Activated gamma-delta T cell (primary cell): ENCODE data around the gene REXO1.
"Not testable (repeated sequence)": the region's sequence is repeated elsewhere in the genome, so short reads cannot be mapped to it uniquely, and the experiment has no call there.

Experiments
- DNase-seq: peaks from one replicate; lab custom pipeline; 2025; lab: John Stamatoyannopoulos, UW

Gene REXO1

DNA sequence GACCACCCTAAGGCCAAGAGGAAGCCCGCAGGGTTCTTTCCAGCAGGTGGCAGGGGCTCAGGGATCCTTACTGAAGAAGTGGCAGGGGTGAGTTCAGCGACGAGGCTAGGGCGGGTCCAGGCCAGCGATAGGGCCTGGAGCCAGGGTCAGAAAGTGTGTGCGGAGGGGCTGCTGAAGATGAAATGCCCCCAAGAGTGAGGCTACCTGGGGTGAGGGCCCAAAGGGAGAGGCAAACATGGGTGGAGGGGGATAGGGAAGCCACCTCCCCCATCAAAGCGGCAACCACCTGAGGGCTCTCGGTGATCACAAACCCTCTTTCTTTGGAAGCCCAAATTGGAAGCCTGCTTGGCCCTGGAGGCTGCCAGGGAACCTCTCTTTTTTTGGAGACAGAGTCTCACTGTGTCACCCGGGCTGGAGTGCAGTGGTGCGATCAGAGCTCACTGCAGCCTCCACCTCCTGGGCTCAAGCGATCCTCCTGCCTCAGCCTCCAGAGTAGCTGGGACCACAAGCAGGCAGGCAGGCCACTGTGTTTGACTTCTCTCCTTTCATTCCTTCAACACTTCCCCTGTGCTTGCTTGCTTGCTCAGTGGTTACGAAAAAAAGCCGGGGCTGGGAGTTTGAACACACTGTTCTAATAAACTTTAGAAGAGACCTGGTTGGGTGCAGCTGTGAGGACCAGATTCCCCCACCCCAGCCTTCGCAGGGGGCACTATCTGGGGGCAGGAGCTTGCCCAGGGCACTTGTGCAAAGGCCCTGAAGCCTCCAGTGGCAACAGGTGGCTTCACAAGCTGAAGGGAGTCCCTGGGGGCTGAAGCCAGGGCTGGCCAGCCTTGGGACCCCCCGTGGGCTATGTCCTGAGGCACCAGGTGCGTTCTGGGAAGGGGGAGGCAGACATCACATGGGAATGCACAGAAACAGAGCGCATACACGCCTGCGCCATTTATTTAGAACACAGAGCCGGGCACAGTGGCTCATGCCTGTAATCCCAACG, 34.8 kb downstream of the REXO1 start:
- no peak for DNase-seq

DNA sequence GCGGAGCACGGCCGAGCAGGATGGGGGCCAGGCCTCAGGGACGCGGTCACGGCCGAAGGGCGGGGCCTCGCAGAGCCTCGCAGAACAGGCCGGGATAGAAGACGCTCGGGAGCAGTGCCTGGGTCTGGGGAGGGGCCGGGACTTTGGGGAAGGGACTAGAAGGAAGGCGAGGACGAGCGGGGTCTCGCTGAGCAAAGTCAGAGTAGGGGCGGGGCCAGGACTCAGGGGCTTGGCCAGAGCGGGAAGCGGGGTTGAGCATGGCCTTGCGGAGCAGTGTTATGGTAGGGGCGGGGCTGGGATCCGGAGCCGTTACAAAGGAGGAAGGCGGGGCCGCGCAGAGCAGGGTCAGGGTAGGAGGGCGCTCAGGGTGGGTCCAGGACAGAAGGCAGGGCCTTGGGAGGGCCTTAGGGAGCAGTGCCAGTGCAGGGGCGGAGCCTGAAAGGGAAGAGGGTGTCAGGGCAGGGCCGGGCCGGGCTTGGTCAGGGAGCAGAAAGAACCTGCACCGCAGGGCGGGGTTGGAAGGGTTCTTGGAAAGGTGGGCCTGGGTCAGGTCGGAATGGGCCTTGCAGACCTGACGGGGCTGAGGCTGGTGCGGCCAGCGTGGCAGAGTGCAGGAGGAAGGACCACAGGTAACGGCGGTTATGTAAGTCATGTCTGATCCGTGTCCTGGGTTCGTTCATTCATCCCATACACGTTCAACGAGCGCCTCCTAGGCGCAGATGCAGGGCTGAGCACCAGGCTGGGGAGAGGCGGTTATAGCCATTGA, 35.7 kb downstream of the REXO1 start:
- peak; percentile 63 for DNase-seq

DNA sequence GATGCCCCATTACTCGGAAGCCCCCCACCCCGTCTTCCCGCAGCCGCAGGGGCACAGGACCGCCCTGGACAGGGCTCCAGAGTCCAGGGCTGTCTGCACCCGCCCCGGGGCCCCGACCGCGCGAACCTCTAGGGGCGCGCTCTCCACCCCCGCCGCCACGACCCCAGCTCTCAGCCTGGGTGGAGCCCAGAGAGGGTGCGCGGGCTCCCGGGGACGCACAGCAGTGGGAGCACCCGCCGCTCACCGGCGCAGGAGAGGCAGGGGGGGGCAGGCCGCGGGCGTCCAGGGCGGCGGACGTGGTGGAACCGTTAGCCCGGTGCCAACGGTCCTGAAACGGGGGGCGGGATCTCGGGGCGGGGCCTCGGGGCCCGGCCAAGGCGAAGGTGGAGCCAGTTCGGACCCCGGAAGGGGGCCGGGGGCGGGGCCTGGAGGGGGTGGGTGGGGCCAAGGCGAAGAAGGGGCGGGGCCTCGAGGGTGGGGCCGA, 36.3 kb downstream of the REXO1 start, which contains the start of gene ATP8B3:
Gene ATP8B3, minus strand, starts transcription at position 335 of the 484 bp plus-strand sequence. CDS start 540 bp downstream, outside the sequence.
- DNase-seq = peak; percentile 66

DNA sequence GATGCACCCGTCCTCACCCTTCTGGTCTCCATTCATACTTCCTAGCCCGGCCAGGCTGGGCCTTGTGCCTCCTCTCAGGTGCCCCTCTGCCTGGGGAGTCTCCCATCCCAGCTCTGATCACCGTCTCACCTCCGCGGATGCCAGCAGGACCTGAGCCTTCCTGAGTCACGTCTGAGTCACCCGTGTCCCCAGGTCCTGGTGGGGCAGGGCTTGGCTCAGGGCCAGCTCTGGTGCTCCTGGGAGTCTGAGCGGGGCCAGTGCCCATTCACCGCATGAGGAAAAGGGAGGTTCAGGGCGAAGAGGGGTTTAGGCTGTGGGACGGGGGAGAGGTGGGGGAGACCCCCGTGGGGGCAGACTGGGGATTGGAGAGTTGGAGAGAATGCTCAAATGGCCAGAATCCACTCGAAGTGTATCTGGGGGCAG, 36.8 kb downstream of the REXO1 start:
- no peak for DNase-seq

DNA sequence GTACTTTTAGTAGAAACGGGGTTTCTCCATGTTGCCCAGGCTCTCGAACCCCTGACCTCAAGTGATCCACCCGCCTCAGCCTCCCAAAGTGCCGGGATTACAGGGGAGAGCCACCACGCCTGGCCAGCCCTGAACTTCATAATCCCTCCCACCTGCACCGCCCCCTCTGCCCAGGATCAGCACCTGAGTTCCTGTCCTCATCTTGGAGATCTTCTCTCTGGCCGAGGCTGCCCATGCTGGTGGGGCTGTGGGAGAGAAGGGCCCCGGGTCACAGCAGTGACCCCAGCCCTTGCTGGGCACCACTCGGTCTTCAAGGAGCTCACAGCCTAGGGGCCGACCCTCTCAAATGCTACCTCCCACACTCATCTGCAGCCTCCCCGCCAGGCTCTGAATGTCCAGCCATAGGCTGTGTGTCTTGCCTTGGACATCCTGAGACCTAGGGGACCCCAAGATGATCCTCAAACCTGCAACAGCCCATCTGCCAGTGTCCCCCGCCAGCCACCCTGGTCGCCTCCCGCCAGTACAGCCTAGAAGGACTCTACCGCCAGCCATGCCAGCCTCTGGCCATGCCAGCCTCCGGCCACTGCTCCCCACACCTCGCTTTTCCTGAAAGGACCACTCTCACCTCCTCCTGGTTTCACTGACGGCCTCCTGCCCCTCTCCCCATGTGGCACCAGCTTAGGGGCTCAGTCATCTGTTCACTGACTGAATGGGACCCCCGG, 37.7 kb downstream of the REXO1 start:
- DNase-seq = no peak

DNA sequence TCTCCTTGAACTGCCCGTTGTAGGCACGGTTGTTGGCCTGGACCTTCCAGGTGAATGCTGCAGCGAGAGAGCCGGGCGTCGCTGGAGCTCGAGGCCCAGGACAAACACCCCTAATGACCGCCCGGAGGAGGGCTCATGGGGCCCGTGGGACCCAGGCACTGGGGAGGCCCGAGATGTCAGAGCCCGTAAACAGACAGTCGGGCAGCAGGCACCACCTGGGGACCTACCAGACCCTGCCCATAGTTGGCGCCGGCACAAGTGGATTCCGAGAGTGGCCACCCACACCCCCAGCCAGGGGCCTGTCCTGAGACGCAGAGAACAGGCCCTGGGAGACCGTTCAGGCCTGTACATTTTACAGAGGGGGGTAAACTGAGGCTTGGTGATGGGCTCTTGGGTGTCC, 38.6 kb downstream of the REXO1 start:
- DNase-seq = no peak

DNA sequence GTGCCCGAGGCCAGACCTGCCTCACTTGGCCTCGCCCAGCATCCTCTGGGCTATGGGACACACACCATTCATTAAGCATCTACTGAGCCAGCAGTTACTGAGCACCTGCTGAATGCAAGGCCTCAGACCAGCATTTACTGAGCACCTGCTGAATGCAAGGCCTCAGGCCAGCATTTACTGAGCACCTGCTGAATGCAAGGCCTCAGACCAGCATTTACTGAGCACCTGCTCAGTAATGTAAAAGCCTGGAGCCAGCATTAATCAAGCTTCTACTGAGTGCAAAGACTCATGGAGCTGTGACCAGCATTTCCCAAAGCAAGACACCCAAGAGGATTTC, 39.9 kb downstream of the REXO1 start:
- no peak for DNase-seq

DNA sequence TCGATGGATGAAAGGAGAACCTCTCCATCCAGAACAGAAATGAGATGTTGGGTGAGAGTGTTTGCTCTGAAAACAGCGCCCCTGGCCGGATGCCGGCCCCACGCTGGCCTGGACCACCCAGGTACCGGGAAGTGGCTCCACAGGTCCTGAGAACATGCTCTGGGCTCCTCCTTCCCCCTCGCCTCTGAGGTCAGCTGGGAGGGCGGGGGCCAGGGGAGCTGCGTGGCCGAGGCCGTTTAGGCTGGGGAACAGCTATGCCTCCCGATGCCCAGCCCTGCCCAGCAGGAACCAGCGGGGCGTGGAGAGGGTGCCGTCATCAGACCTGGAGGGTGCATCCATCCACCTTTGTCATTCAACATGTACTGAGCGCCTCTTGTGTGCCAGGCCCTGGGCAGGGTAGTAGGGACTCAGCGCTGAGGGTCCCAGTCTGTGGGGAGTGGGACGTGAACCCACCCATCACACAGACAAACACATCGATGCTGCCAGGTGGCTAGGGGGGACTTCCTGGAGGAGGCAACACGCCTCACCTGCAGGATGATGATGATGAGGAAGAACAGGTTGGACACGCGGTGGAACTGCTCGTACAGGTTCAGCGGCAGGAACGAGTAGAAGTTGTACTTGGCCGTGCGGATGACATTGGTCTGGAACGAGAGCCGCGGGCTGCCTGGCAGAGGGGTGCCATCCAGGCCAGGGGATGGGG, 40.4 kb downstream of the REXO1 start:
- DNase-seq = no peak

DNA sequence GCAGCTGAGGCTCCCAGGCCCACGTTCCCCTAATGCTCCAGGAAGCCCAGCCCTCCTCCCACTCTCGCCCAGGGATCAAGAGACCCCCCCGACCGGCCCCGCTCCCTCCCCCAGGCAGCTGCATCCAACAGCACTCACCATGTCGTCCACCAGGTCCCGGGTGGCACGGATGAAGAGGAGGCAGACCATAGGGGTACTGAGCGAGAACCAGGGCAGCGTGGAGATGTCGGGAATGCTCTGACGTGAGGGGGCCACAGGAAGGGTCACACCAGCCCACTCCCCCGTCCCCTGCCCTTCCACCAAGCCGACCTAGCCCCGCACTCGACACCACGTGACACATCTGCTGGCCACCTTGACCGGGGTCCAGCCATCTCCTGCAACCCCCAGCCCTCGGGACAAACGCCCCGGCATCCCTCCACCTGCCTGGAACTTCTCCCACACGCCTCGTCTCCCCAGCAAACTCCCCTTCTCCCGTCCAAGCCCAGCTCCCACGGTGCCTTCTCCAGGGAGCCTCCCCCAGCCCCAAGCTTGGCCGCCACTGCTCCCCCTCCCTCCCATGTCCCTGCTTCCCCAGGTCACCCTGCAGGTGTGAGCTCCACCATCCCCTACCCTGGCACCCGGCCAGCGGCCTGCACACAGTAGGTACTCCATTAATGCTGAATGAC, 41.1 kb downstream of the REXO1 start:
- DNase-seq = no peak

DNA sequence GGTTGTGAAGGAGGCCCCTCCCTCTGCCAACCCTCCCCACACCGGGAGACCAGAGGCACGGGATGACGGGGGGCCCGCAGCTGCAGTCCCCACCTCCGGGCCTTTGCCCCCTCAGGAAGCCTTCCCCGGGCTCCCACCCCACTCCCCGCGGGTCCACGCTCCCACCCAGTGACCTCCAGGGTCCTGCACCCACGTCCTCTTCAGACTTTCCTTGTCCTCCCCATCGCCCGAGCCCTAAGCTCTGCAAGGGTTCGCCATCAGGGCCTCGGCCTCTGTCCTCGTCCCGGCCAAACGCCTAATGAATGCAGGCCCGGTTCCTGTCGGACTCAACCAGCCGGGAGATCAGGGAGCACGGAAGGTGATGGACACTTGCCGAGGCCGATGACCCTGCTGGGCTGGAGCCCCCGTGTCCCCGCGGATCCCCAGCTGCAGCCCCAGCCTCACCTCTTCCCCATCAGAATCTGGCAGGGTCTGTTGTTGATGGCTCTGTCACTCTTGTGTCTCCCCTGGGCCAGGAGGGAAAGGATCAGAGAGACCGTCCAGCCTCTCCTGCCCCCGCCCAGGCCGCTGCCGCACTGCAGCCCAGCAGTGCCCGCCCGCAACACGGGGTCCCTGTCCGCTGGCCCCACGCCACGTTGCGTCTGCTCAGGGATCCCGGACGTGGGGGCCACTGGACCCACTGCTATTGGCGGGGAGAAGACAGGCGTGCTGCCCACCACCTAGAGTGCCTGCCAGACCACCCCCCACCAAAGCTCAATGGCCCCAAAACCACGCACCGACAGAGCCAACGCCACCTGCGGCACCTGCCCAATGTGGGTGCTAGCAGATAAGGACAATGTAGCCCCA, 41.9 kb downstream of the REXO1 start:
- DNase-seq = no peak

DNA sequence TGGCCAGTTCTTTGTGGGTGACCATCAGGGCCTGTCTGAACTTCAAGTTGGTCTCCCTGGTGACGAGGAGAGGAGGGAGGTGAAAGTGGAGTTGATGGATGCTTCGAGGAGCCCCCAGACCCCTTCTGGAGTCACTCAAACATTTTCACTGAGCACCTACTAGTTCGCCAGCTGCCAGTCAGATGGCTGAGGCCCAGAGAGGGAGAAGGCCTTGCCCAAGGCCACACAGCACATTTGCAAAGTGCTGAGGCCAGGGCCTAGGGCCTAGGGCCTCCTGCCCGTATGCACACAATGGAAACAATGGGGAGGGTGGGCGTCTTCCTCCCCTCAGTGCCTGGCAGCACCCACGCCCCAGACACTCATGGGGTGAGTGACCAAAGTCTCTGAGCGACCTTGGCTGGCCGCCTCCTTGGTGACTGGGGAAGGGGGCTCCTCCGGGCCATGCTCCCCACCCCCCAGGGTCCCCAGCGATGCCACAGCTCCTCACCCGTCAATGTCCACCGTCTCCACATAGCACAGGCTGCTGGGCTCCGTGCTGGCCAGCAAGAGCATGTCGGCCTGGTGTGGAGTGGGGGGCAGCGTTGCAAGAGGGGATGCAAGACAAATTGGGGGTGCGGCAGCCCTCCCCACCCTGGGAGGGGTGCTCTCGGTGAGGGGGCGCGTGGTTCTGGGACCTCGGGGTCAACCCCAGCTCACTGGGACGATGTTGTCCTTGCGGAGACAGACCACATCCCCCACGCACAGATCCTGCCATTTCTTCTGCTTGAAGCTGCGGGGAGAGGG, 42.7 kb downstream of the REXO1 start:
- DNase-seq = no peak

DNA sequence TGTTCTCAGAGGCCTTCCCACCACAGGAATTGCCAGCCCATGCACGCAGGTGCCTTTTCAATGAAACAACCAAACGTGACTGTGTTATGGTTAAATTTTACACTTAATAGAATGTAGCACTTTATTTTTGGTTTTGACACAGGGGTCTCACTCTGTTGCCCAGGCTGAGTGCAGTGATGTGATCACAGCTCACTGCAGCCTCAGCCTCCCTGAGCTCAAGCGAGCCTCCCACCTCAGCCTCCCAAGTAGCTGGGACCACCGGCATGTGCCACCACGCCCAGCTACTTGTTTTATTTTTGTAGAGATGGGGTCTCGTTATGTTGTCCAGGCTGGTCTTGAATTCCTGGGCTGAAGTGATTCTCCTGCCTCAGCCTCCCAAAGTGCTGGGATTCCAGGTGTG, 43.4 kb downstream of the REXO1 start:
- DNase-seq = no peak

DNA sequence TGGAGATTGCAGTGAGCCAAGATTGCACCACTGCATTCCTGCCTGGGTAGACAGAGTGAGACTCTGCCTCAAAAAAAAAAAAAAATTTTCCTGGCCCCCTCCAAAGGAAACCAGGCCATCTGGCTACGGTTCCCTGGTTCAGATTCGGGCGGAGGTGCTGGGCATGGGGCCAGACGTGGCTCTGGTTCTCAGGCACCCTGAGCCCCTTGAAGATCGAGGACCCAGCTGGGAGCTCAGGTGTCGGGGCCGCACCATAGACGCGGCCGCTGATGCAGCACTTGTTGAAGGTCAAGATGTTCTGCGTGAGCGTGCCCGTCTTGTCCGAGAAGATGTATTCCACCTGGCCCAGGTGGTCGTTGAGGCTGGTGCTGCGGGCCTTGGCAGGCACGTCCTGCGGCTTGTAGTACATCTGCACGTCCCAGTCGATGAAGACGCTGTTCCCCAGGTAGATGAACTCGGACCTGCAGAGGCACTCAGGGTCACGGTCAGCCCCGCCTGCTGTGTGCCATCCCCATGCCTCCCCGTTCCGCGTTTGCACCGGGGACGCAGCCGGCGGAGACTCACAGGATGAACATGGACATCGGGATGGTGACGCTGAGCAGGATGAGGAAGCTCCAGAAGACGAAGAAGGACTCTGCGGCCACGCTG, 48.5 kb downstream of the REXO1 start:
- DNase-seq = no peak

DNA sequence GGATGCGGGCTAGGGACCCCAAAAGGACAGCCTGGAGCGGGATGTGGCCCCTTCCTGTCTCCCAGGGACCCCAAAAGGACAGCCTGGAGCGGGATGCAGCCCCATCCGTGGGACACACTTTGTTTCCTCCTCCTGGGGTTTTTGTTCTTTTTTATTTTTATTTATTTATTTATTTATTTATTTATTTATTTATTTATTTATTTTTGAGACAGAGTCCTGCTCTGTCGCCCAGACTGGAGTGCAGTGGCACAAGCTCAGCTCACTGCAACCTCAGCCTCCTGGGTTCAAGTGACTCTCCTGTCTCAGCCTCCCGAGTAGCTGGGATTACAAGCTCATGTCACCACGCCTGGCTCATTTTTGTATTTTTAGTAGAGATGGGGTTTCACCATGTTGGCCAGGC, 51.0 kb downstream of the REXO1 start:
- not testable (repeated sequence) for DNase-seq

DNA sequence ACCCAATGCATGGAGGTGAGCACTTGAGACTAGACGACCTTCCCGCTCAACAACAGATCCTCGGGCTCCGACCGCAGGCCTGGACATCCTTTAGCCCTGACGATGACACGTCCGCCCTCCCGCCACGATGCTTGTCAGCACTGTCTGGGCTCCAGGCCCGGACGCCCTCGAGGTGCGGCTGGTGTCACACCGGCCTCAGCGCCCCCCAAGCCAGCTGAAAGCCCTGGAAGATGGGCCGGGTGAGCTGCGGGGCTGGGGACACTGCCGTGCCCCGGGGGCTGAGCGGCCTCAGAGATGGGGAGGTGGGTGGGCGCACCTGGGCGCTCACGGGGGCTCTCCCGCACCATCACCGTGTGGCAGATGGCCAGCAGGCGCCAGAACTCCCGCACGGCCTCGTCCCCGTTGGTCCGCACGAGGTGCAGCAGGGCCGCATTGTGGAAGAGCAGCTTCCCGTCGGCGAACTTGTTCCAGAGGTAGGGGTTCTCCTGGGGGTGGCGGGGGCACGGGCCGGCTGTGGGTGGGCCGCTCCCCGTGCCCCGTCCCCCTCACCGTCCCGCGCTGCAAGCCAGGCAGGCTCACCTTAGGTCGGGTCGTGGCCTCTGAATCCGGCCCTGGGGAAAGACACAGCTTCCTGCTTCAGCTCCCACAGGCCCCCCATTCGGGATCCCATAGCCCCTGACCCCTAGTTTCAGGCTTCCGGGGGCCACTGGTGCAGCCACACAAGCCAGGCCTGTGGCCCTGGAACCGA, 51.7 kb downstream of the REXO1 start:
- DNase-seq = no peak

DNA sequence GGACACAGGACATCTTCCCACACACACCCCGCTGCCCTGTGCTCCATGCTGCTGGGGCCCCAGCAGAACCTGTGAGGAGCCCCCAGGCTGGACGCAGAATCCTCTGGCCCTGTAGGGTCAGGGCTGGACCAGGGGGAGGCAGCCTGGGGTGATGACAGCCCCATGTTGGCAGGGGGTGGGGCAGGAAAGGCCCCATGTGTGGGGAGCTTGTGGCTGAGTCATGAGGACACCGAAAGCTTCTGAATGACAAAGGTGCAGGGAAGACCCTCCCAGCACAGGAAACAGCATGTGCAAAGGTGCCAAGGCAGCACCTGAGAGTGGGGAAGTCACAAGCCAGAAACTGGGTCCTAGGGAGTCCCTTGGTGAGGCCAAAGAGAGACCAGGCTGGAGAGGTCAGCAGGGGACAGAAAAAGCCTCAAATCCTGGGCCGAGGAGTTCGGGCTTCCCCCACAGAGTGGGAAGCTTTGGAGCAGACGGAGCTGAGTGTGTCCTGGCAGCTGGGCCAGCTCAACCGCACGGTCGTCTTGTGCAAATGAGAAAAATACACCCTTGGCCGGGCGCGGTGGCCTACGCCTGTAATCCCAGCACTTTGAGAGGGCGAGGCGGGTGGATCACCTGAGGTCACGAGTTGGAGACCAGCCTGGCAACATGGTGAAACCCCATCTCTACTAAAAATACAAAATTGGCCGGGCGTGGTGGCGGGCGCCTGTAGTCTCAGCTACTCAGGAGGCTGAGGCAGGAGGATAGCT, 53.7 kb downstream of the REXO1 start:
- no peak for DNase-seq

DNA sequence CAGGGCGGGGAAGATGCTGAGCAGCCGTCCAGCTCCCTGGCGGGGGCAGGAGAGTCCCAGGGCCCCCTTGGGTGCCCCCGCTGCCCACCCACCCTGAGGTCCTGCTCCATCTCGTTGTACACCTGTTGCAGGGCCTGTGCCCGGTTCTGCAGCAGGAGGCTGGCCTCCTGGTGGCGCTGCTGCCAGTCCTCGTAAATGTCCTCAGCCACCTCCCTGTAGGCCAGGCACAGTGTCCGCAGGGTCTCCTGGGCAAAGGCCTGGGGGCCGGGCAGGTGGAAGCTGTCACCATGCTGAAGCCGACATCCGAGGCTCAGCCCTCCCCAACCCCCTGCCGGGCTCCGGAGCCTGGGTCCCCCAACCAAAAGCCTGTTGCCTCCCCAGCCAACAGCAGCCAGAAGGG, 56.4 kb downstream of the REXO1 start:
- no peak for DNase-seq
